ENCODE data around the gene TTC21A. TPM values are rescaled to one million over a fixed set of nuclear protein-coding genes. Genes with fewer than 3 reads are reported as not detected.

Gene TTC21A
- total RNA-seq, 6 donors from 2014 or later = 7.4 to 52.4 (median 14.3) TPM

- WGBS, 2 donors = 67 to 72% methylated on average over 5 of the region's 5 CpGs
- Histone ChIP-seq H3K9me3 (no peaks in the 10 kb centered on the region), H3K4me1 (peaks cover 24 to 33% (median 28%) of the 10 kb centered on the region in 4 donors), H3K4me3 (no peak overlapping the region), H3K27ac (peak overlapping the region; percentile 13 to 76 (median 60)), H3K36me3 (peaks cover 0 to 9% (median 0%) of the 10 kb centered on the region in 4 donors), H3K27me3 (no peaks in the 10 kb centered on the region)
- ATAC-seq (ENCODE audit: low FRiP score in 2 of 2) (peak; percentile 25 to 66), DNase-seq (peak in 1 of 2 donors; percentile 73)
- no peak for TF ChIP-seq POLR2A (IDR thresholded peaks at IDR 0.05)
- no peak for TF ChIP-seq POLR2AphosphoS5 (IDR thresholded peaks at IDR 0.05)
- peak; percentile 17 to 66 (median 35) for TF ChIP-seq CTCF (IDR thresholded peaks at IDR 0.05)
- TF ChIP-seq EP300 (IDR thresholded peaks at IDR 0.05) = no peak
These were observed 17.7 kb downstream of the TTC21A start for GRCh38 chr3:39124876-39125840.

GRCh38 chr3:39125841-39126500 lies 18.5 kb downstream of the TTC21A start:
- no peaks in the 10 kb centered on the region for H3K27me3 ChIP-seq

GRCh38 chr3:39126532-39127071 lies 19.1 kb downstream of the TTC21A start:
- H3K27ac ChIP-seq = peak overlapping the region in 3 of 4 donors; percentile 13 to 76 (median 63)
- H3K36me3 ChIP-seq = no peaks in the 10 kb centered on the region
- TF ChIP-seq POLR2A (IDR thresholded peaks at IDR 0.05) (no peak), CTCF (IDR thresholded peaks at IDR 0.05) (peak; percentile 44 to 72 (median 58)), POLR2AphosphoS5 (IDR thresholded peaks at IDR 0.05) (no peak), EP300 (IDR thresholded peaks at IDR 0.05) (no peak)
- ATAC-seq (ENCODE audit: low FRiP score in 2 of 2) (peak; percentile 49 to 76), DNase-seq (peak in 1 of 2 donors; percentile 65)
- peaks cover 24 to 46% (median 28%) of the 10 kb centered on the region in 4 donors for H3K4me1 ChIP-seq
- no peaks in the 10 kb centered on the region for H3K27me3 ChIP-seq
- 42 to 52% methylated on average over 6 of the region's 6 CpGs for WGBS, 2 donors
- H3K9me3 ChIP-seq = no peaks in the 10 kb centered on the region
- H3K4me3 ChIP-seq = no peak overlapping the region

More at GRCh38 chr3:39125841-39126500, 18.5 kb downstream of the TTC21A start:
- peak; percentile 45 to 69 for ATAC-seq (ENCODE audit: low FRiP score in 2 of 2)
- Histone ChIP-seq H3K9me3 (no peaks in the 10 kb centered on the region), H3K36me3 (peaks cover 0 to 3% (median 0%) of the 10 kb centered on the region in 4 donors), H3K4me3 (no peak overlapping the region), H3K27ac (peak overlapping the region; percentile 13 to 76 (median 60)), H3K4me1 (peaks cover 24 to 41% (median 28%) of the 10 kb centered on the region in 4 donors)
- DNase-seq = no peak
- 58 to 70% methylated on average over 12 of the region's 12 CpGs for WGBS, 2 donors
- TF ChIP-seq EP300 (IDR thresholded peaks at IDR 0.05) (no peak), POLR2AphosphoS5 (IDR thresholded peaks at IDR 0.05) (no peak), CTCF (IDR thresholded peaks at IDR 0.05) (no peak), POLR2A (IDR thresholded peaks at IDR 0.05) (no peak)

GRCh38 chr3:39127269-39127907 lies 19.9 kb downstream of the TTC21A start:
- ATAC-seq (ENCODE audit: low FRiP score in 2 of 2) (no peak), DNase-seq (no peak)
- Histone ChIP-seq H3K4me3 (no peak overlapping the region), H3K27me3 (no peaks in the 10 kb centered on the region), H3K27ac (peak overlapping the region in 3 of 4 donors; percentile 7 to 76 (median 63)), H3K4me1 (peaks cover 29 to 51% (median 30%) of the 10 kb centered on the region in 4 donors), H3K36me3 (no peaks in the 10 kb centered on the region), H3K9me3 (no peaks in the 10 kb centered on the region)
- TF ChIP-seq POLR2A (IDR thresholded peaks at IDR 0.05) (no peak), POLR2AphosphoS5 (IDR thresholded peaks at IDR 0.05) (no peak), CTCF (IDR thresholded peaks at IDR 0.05) (no peak), EP300 (IDR thresholded peaks at IDR 0.05) (no peak)
- 82 to 88% methylated on average over 5 to 7 of the region's 7 CpGs for WGBS, 2 donors
